GM04503 (cell line): ENCODE results near the gene PRKACB.
A peak's percentile ranks its signal among the peaks of the same experiment; 100 is the strongest.

Source experiments
- DNase-seq: peaks from one replicate; pipeline ENCODE4 v3.0.0-alpha.2; 2012; ENCODE audit warnings: low read depth

The PRKACB gene

GRCh38 chr1:84156210-84156621, 12.1 kb downstream of the PRKACB start:
- peak; percentile 59 for DNase-seq

DNA sequence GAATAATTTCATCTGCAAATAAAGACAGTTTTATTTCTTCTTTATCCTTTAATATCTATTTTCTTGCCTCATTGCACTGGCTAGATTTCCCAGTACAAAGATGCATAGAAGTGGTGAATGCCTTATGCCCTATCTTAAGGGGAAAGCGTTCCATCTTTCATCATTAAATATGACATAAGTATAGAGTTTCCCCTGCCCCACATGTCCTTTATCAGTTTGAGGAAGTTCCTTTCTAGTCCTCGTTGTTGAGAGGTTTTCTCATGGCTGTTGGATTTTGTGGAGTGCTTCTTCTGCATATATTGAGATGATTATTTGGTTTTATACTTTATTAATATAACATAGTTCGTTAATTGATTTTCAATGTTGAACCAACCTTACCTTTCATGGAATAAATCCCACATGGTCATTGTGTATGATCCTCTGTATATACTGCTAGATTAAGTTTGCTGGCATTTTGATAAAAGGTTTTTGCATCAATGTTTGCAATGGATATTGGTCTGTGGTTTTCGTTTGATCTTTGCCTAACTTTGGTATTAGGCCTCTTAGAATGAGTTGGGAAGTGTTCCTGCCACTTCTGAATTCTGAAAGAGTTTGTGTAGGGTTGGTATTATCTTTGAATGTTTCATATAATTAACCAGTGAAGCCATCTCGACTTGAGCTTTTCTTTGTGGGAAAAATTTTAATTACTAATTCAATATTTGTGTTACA, 15.6 kb downstream of the PRKACB start:
- DNase-seq = no peak

DNA sequence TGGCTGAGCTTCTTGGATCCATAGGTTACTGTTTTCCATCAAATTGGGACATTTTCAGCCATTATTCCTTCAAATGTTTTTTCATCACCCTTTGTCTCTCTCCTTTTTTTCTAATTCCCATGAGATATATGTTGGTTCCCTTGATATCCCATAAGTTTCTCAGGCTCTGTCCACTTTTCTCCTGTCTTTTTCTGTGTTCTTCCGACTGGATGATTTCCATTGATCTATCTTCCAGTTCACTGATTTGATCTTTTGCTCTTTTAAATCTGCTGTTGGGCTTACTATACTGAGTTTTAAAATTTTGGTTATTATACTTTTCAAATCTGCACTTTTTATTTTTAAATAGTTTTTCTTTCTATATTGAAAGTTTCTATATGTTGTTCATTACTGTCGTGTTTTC, 18.2 kb downstream of the PRKACB start:
- DNase-seq = no peak

- DNase-seq = no peak
Observed at GRCh38 chr1:84163123-84163931, 19.3 kb downstream of the PRKACB start.

- no peak for DNase-seq
Observed at GRCh38 chr1:84164161-84164560, 20.1 kb downstream of the PRKACB start.

GRCh38 chr1:84164567-84165021, 20.5 kb downstream of the PRKACB start:
- DNase-seq = no peak

GRCh38 chr1:84165601-84166000, 21.5 kb downstream of the PRKACB start:
- DNase-seq = no peak

- no peak for DNase-seq
Observed at GRCh38 chr1:84166797-84167196, 22.7 kb downstream of the PRKACB start.

- no peak for DNase-seq
Observed at GRCh38 chr1:84168783-84169182, 24.7 kb downstream of the PRKACB start.

DNA sequence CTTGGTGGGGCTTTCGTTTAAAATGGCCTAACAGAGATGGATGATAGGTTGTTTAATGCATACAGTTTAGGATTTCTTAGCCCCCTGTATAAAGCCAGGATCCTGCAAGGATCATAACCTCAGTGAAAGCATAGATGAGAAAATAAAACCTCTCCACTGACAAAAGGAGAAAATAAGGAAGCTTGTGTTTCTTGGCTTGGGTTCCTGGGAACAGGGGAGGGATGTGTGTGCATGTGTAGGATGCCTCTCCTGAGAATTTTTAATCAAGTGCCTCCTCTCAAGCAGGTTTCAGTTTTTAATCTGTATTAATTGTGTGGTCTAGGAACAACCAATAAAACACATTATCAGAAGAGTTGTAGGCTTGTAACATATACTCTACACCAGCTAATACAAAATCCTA, 26.1 kb downstream of the PRKACB start:
- DNase-seq = no peak

- no peak for DNase-seq
Observed at GRCh38 chr1:84171481-84171880, 27.4 kb downstream of the PRKACB start.

- DNase-seq = peak; percentile 11
Observed at GRCh38 chr1:84174051-84174556, 30.0 kb downstream of the PRKACB start.

- DNase-seq = no peak
Observed at GRCh38 chr1:84181350-84182005, 37.4 kb downstream of the PRKACB start.

DNA sequence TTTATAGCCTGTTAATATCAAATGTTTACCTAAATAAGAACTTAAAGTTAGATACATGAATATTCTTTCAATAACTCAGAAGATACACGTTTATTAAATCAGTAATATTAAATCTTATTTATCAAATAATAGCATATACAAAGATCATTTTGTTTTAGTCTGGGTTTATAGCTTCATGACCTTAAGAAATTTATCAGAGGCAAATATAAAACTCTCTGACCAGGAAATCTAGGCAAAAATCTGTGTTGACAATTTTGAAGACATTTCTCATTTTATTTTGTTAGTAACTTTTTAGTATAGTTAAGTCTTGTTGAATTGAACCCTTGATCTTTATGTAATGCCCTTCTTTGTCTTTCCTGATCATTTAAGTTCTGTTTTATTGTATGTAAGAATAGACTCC, 46.4 kb downstream of the PRKACB start:
- no peak for DNase-seq

DNA sequence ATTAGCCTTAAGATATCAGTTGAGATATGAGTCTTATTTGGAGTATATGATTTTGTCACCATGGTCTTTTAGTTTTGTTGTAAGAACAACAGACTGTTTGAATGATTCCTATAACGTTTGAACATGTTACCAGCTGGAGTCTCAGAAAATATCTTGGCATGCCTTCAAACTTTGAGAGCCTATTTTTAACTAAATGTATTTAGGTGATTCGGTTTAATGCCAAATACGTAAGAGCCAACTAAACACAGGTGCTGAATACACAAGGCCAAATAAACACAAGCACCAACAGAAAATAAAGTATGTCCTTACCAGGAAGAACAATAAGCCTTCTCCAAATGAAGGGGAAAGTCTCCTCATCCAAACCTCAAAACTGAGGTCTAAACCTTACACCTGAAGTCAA, 48.6 kb downstream of the PRKACB start:
- no peak for DNase-seq

DNA sequence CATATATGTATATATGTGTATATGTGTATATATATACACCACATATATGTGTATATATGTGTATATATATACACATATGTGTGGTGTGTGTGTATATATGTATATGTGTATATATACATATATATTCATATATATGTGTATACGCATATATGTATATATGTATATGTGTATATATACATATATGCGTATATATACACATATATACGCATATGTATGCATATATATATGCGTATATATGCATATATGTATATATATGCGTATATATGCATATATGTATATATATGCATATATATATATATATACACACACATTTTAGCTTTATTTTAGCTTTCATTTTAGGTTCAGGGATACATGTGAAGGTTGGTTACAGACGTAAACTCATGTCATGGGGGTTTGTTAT, 54.8 kb downstream of the PRKACB start:
- no peak for DNase-seq

- no peak for DNase-seq
Observed at GRCh38 chr1:84199257-84199656, 55.2 kb downstream of the PRKACB start.

GRCh38 chr1:84202126-84202525, 58.1 kb downstream of the PRKACB start:
- no peak for DNase-seq

- no peak for DNase-seq
Observed at GRCh38 chr1:84206375-84206774, 62.3 kb downstream of the PRKACB start.

- no peak for DNase-seq
Observed at GRCh38 chr1:84208935-84209334, 64.9 kb downstream of the PRKACB start.

GRCh38 chr1:84214115-84214956, 70.3 kb downstream of the PRKACB start:
- no peak for DNase-seq

DNA sequence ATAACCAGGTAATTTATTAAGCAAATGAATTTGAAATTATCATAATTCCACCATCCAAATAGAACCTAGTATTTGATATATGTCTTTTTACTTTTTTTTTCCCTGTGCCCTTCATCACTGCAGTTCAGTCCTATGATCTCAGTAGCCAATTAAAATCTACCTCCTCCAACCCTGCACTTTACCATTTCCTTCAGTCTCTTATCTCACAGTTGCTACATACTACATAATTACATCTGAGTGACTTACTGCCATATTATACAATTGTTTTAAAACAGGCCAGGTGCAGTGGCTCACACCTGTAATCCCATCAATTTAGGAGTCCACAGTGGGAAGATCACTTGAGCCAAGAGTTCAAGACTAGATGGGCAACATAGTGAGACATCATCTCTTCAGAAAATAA, 73.2 kb downstream of the PRKACB start:
- DNase-seq = no peak
